GM20431 (cell line): ENCODE results near the gene TUBB1.

Experiments
- in situ Hi-C: fragments of 300-500 bp; cut with MseI, MboI; formaldehyde crosslinking; loops from one replicate; pipeline ENCODE4 v1.15.0; 2020; ENCODE audit warnings: low sequenced_read_pairs; ENCODE audit not compliant: unreplicated experiment

TUBB1 gene

GRCh38 chr20:59016795-59017492 lies 2.3 kb upstream of the TUBB1 start:
- in situ Hi-C loops, result no loop called here

GRCh38 chr20:59017493-59018231 lies 1.6 kb upstream of the TUBB1 start:
- in situ Hi-C loops, result no loop called here

DNA sequence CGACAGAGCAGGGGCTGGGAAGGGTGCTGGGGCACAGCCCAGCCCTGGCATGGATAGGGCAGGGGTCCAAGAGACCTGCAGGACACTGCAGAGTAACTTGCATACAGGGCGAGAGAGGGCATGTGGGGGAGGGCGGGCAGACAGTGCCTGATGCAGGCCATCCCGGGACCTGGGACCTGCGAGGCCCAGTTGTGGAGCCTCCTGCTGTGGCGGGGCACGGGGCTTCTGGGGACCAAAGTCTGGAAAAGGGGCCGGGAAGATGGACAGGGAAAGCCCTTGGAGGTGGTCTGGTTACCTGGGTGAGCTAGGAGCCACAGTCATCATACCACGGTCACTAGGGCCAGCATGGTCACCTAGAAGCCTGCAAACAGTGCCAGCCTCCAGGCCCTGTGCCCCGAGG lies 412 bp upstream of the TUBB1 start:
- in situ Hi-C loops, result no loop called here

DNA sequence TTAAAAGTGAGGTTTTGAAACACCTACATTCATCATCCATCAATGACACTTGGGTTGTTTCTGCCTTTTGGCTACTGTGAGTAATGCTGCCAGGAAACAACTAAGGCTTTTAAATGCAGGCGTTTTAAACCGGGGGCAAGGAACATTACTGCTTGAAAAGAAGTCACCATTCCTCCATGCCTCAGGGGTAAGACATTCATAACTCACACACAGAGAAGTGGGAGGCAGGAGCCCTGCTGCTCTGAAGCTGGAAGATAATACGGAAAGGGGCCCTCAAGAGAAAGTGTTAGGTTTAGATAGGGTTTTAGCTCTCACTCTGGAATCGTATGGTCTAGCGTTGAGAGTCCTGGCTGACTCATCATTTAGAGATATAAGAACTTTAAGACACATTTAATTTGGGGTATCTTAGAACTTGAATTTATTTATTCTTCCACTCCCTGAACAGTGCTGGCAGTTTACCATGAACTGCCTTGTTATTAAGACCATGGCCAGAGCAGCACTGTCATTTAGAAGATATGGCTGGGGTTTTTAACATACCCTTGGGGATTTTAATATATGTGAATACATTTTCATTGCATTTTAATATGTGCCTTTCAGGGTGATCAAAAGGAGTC lies 1.8 kb downstream of the TUBB1 start:
- in situ Hi-C loops, result no loop called here

- in situ Hi-C loops, result no loop called here
Observed at GRCh38 chr20:59022754-59023153, 3.5 kb downstream of the TUBB1 start.

DNA sequence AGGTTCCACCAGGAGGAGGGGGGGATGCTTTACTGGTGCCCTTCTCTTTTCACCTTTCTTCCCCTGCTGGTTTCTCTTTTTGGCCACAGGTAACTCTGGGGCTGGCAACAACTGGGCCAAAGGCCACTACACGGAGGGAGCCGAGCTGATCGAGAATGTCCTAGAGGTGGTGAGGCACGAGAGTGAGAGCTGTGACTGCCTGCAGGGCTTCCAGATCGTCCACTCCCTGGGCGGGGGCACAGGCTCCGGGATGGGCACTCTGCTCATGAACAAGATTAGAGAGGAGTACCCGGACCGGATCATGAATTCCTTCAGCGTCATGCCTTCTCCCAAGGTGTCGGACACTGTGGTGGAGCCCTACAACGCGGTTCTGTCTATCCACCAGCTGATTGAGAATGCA lies 4.4 kb downstream of the TUBB1 start:
- in situ Hi-C loops, result no loop called here

DNA sequence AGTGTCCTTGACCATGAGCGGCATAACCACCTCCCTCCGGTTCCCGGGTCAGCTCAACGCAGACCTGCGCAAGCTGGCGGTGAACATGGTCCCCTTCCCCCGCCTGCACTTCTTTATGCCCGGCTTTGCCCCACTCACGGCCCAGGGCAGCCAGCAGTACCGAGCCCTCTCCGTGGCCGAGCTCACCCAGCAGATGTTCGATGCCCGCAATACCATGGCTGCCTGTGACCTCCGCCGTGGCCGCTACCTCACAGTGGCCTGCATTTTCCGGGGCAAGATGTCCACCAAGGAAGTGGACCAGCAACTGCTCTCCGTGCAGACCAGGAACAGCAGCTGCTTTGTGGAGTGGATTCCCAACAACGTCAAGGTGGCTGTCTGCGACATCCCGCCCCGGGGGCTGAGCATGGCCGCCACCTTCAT lies 4.9 kb downstream of the TUBB1 start:
- in situ Hi-C loops, result no loop called here

- in situ Hi-C loops, result no loop called here
Observed at GRCh38 chr20:59025086-59025485, 5.9 kb downstream of the TUBB1 start.

- in situ Hi-C loops, result no loop called here
Observed at GRCh38 chr20:59025511-59025910, 6.3 kb downstream of the TUBB1 start.

DNA sequence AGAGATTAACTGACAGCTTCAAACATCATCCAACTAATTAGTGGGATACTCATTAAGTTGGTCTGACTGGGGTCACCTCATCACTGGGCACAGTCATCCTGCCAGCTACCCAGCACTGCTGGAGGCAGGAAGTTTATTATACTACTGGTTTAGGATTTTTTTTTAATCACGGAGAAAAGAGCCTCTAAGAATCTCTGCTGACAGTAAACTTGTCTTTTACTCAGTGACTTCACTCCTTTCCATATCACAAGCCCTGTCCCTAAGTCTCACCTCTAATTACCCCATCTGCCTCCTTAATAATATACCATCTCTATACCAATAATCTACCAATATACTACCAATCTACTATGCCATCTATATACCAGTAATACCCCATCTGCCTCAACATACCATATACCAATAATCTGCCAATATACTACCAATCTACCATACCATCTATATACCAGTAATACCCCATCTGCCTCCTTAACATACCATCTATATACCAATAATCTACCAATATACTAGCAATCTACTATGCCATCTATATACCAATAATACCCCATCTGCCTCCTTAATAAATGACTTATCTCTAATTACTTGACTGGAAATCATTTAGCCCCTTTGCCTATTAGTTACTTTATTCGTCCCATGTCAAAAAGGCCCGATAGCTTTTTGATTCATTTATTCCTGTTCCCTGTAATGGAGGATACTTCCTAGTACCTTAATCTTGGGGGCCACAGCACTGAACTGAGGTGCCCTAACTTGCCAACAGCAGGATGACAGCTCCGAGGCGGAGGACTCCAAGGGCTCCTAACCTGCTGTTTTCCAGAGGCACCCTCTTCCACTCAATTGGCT lies 7.9 kb downstream of the TUBB1 start:
- in situ Hi-C loops, result no loop called here

DNA sequence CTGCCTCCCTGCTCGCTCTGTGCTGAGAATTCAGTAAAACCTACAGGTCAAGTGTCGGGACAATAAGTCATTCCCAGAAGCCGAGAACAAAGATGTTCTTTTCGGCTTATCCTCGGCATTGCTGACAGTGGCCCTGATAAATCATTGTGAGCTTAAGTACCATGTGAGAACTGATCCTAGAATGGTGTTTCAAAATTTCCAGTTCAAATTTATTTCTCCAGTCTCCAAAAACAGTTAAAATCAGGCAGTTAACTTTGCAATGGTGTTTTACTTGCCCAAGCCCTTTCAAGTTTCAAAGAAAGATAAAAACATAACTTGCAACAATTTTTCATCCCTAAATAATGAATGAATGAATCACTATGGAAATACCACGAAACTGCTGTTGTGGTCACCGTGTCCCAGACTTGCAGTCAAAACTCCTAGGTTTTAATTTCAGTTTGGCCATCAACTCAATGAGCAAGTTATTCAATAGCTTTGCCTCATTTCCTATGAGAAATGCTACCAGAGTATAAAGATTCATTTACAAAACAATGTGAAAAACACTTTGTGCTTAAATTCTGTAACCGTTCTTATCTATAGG lies 8.6 kb downstream of the TUBB1 start:
- in situ Hi-C loops, result no loop called here

- in situ Hi-C loops, result no loop called here
Observed at GRCh38 chr20:59028812-59029211, 9.6 kb downstream of the TUBB1 start.

DNA sequence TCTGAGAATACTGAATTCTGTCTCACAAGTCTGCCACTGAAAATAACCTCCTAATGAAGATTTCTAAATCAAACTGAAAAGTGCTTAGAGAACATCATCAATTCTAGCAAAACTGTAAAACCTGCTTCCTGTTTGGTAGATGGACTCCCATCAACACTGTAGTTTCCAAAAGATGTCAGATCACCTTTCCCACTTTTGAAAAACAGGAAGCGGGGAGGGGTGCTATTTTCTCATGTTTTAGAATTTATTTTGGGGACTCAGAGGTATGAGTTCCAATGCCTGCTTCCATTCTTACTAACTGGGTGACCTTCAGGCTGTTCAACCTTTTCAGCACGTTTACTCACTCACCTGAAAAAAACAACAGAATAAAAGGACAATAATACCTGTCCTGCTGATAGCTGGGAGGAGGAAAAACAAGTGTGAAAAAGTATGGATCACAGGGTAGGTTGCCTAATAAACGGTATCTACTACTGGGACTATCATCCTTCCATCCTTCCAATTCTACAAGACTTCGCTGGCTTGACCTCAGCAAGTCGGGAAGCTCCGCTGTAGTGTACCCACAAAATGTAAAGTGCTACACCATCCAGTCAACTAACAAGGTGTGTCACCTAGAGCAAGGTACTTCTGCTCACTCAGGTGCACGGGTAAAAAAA lies 11.8 kb downstream of the TUBB1 start:
- in situ Hi-C loops, result no loop called here

DNA sequence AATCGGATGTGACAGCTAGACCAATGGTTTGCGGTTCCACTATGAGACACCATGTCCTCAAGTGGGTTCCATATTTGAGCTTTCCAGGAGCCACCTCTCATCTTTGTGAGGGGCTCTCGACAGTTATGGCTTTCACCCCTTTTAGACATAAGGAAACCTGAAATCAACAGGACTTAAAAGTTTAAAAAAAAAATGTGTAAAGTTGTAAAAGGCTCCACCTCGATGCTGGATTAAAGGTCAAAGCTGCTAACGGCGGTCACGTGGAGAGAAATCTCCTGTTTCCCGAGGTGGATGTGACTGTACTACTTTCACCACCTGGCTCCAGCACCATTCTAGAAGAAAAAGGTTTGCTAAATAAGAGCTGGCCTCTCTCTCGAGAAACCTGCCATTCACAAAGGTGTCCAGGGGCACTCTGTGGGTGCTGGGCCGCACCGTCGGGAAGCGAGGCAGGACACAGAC lies 12.4 kb downstream of the TUBB1 start:
- in situ Hi-C loops, result no loop called here

- in situ Hi-C loops, result no loop called here
Observed at GRCh38 chr20:59032023-59032712, 12.9 kb downstream of the TUBB1 start, which contains the start of gene ATP5F1E. Gene ATP5F1E, minus strand, starts transcription at chr20:59032335. Its CDS starts 84 bp downstream, at chr20:59032251.

- in situ Hi-C loops, result no loop called here
Observed at GRCh38 chr20:59032713-59033059, 13.5 kb downstream of the TUBB1 start.

DNA sequence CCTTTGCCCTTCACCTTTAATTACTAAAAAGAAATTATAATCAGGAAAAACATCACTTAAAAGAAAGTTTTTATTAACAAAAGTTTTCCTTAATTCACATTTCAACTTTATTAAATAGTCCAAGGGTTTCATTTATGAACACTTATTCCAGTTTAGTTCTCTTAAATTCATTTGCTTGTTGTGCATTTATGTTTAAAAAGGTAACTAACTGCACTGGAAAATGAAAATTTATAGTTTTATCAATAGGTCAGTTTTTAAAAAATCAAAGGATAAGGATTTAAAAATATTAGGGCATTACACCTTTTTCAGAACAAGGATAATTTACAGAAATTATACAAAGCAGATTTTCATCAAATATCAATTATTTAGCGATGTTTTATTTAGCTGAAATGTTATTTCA lies 13.9 kb downstream of the TUBB1 start:
- in situ Hi-C loops, result no loop called here

GRCh38 chr20:59033616-59034165 lies 14.5 kb downstream of the TUBB1 start:
- in situ Hi-C loops, result no loop called here

GRCh38 chr20:59035381-59035780 lies 16.2 kb downstream of the TUBB1 start:
- in situ Hi-C loops, result no loop called here
